SH-SY5Y (cell line): Measurements from ENCODE around the gene PPP2R2C.

Source experiments
- GATA2 ChIP-seq: IDR thresholded peaks from 2 replicates; pipeline ENCODE4 v1.6.1; 2011; ENCODE audit warnings: mild to moderate bottlenecking, low read depth, low read length
- GATA3 ChIP-seq: IDR thresholded peaks from 2 replicates; pipeline ENCODE4 v1.6.1; 2011; ENCODE audit warnings: low read depth, mild to moderate bottlenecking, low read length, moderate library complexity

DNA sequence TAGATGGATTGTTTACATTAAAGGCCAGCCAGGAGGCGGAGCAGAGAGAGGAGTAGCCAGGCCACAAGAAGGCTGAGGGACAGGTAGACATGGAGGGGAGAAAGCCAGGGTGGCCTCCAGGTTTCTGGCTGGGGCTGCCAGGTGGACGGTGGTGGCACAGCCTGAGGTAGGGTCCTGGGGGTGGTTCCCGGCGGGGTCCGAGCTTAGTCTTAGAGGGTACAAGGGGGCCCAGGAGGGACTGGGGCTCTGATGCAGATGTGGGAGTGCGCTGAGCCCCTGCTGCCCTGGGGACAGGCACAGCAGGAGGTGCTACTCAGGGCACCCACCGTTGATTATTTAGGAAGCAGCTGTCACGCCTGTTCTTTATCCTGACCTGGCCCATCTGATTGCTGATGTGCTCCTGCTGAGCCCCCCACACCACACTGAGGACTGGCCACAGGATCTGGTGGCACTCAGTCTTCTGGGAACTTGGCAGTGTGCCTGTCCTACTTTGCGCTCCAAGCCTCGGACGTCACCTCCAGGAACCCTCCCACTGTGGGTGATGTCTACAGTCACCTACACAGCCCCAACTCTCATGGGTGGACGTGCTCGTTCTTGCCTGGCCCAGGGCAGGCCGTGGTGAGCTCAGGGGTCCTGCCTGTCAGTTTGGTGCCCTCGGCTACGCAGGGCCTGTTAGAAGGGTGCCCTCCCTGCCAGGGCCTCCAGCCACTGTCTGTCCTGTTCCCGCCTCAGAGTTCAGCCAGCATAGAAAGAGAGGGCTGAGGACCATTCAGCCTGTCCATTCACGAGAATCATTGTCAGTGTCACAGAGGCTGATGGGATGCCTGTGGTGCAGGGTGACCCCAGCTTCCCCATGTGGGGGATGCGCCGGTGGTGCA, 190.7 kb downstream of the PPP2R2C start:
- TF ChIP-seq GATA3 (no peak), GATA2 (no peak)
